DMS153 treated with DMSO at 0.1 percent for 48 hours (cell line): ENCODE results near the gene METAP1.
"Not testable (repeated sequence)": the region's sequence is repeated elsewhere in the genome, so short reads cannot be mapped to it uniquely, and the experiment has no call there.

Experiments used
- DNase-seq: peaks from one replicate; lab custom pipeline; 2025; ENCODE audit not compliant: unreplicated experiment; lab: John Stamatoyannopoulos, UW

METAP1 gene

DNA sequence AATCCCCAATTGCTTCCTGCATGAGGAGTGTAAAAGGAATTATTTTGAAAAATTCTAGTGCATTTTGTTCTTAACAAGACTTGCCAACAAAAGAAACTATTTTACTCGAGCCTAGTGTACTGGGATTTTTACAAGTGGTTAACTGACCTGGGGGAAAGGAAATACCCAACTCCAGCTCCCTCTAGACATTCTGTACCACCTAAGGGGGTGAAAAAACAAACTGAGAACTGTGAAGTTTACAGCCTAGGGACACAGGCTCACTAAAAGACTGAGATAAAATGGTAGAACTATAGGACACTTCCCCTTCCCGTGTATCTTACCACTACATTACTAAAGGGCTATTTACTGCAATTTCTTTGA lies 95.7 kb downstream of the METAP1 start:
- DNase-seq: no peak

DNA sequence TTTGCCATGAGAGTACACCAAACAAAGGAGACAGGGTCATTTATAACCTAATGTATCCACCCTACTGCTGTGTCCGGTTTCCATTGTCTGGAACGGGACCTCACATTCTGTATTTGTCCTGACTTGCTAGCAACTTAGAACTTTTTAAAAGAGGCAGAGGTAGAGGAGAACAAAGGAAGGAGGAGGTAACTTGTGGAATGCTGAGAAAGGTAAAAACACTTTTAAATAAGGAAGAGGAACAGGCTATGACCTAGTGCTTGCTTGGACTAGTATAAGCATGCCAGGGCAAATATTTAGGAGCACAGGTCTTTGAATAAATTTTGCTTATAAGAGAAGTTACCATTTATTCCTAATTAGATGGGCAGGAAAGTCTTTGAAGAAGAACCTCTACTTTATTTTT lies 96.3 kb downstream of the METAP1 start:
- not testable (repeated sequence) for DNase-seq

DNA sequence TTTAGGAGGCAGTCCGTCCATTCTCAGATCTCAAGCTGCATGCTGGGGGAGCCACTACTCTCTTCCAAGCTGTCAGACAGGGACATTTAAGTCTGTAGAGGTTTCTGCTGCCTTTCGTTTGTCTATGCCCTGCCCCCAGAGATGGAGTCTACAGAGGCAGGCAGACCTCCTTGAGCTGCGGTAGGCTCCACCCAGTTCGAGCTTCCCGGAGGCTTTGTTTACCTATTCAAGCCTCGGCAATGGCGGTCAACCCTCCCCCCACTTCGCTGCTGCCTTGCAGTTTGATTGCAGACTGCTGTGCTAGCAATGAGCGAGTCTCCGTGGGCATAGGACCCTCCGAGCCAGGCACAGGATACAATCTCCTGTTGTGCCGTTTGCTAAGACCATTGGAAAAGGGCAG lies 103.8 kb downstream of the METAP1 start:
- DNase-seq: no peak

DNA sequence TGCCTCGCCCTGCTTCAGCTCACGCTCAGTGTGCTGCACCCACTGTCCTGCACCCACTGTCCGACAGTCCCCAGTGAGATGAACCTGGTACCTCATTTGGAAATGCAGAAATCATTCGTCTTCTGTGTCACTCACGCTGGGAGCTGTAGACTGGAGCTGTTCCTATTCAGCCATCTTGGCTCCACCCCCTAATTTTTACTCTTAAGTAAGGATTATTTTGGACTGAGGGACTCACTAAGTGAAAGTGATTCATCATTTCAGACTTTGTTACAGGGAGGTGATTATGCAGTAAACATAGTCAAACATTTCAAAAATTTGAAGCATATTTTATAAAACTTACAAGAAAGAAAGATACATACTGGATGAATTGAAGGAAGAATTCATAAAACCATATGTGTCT lies 104.3 kb downstream of the METAP1 start:
- not testable (repeated sequence) for DNase-seq

DNA sequence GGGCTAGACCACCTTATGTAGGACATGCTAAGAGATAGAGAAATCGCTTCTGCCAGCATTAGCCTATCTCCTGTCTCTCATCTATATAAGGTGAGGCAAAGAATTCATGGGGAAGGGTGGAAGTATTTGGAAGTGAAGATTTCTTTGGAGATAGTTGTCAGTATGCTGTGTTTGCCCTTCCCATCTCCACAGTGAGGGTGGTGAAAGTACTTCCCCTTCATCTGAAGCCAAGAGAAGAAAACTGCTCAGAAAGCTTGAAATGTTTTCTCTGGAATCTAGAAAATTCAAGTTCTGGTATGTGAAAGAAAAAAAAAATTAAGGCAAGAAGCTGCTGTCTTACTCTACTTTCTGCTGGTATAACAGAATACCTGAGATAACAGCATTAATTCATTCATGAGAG lies 105.4 kb downstream of the METAP1 start:
- DNase-seq: no peak

DNA sequence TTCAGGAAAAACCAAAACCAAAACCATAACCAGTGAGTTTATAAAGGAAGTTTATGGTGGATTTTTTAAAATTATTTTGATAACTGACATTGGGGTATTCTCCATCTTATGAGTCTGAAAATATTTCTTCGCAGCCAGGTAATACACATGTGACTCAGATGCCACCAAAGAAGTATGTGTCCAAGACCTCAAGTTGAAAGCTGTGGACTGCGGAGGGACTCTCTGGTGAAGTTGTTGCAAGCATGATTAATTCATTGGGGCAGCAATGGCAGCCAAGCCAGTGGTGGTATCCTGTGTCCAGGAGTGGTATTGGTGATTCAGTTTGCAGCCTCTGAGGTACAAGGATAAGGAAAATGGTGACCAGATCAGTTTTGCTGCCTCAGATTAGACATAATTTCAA lies 107.1 kb downstream of the METAP1 start:
- no peak for DNase-seq

DNA sequence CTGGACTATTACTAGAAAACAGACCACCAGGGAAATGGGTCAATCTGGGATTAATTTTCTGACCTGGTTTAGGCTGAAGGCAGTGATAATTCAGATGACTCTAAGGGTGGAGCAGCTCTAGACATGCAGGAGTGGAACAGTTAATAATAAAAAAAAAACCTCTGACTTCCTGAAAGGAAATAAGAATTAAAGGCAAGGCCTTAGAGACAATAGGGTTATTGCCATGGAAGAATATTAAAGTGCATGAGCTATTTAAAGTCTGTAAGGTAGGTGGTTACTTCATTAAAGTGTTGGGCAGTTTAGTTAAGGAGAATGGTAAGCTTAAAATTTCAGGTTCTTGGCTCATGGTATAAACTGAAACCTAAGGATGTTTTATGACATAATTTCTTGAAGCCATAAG lies 107.6 kb downstream of the METAP1 start:
- DNase-seq: no peak

DNA sequence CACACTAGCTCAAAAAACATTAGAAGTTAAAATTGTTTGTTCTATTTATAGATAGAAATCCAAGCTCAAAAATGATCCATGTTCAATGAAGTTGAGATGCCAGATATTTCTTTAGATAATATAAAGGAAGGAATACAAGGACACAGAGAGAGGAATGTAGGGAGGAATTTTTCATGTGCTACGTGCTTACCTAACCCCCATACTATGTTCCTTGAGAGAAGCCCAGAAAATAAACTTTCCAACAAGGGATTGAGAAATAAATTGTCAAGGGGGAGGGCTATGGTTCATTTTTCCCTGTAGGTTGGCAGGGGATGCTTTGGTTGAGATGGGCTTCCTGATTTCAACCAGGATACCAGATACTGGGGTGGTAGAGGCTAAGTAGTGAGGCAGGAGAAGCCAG lies 108.6 kb downstream of the METAP1 start:
- no peak for DNase-seq

DNA sequence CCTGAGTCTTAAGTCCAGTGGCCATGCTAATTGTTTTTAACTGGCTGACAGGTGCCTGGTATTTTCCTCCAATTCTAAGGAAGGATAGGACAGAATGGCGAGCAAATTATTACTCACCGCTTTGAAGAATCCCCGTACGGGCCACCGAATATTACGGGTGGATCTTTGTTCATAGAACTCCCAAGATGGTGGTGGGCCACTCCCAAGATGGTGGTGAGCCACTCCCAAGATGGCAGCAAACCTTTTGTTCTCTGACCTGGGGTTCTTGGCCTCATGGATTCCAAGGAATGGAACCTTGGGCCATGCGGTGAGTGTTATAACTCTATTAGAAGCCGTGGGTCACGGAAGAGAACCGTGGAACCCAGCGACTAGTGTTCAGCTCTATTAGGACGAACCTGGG lies 113.8 kb downstream of the METAP1 start:
- not testable (repeated sequence) for DNase-seq
